Bladder microvascular endothelial cell (primary cell): ENCODE measurements around the gene ACER3. TPM values are rescaled to one million over a fixed set of nuclear protein-coding genes. Genes with fewer than 3 reads are reported as not detected.

Experiments used
- total RNA-seq: library from RNA; depleted of rRNA; stranded (reverse); fragments of >200 nt; gene quantifications from 2 replicates; pipeline ENCODE4 v1.2.3, GENCODE V29; 2014

The ACER3 gene
- 8.7 and 16.4 TPM in 2 replicates for total RNA-seq

DNA sequence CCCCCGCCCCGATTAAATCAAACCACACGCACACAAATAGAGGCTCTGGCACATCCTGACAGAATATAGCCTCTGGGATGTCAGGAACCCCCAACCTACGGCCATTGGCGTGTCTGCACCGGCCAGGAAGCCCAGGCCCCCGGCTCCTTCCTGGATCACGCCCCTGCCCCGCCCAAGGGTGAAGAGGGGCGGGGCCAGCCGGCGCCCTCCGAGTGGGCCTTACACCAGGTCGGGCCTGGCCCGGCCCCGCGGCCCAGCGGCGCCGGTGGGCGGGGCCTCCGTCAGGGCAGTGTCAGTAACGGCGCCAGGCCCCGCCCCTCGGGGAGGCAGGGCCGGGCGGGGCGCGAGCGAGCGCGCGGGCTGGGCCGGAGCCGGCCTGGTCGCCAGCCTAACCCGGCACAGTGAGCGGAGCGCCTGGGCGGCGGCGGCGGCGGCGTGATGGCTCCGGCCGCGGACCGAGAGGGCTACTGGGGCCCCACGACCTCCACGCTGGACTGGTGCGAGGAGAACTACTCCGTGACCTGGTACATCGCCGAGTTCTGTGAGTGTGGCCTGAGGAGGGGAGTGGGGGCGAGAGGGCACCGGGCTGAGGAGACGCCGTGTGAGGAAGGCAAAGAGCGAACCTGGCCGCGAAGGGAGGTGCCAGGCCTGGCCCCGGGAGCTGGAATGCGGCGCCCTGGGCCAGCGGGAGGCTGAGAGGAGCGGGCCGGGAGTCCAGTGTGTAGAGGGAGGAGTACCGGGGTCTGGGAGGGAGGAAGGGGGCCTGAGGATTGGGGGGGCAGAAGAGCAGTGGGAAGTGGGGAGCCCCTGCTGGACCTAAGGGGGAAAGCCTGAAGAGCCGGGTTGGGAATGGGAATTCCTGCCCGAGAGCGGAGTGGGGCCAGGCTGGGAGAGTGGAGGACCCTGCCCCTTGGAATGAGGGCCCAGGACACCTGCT is at the start of gene ACER3:
Gene ACER3, plus strand, starts transcription at position 380 of the 937 bp plus-strand sequence. Its CDS starts 59 bp downstream, at position 439.

DNA sequence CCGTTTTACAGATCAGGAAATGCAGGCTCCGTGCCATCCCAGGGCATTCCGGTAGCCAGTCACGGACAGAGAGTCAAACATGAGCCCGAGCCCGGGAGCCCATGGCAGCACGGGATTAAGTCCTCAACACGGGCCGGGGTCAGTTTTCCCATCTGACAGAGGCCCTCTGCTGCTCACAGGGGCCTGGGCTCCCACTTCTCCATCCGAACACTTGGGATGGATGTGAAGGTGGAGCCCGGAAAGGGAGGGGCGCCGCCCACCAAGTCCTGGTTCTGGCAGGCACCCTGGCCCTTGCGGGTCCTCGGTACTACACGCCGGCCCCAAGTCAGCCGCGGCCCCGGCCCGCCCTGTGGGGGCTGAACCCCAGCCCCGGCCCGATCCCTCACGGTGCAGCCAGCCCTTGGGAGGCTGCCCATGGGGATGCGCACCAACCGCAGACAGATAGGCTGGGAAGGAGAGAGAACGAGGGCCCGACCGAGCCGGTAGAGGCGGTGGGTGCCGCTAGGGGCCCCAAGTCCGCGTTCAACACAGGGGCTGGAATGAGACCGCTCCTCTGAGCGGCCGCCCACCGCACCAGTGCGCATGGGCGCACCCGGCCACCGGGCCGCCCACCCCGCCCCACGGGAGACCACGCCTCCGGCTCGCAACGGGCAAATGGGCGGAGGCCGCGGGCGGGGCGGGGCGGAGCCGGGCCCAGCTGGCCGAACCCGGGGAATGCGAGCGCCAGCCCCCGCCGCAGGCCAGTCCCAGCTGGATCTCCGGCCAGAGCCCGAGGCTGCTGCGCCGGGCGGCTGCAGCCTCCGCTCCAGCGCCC is 205.7 kb downstream of the ACER3 start, which contains the start of gene CAPN5:
Gene CAPN5, plus strand, starts transcription at position 743 of the 814 bp plus-strand sequence. CDS start 17,916 bp downstream, outside the sequence.

Other genes starting within 250 kb of the ACER3 start
- 79.8 and 88.4 TPM in 2 replicates for gene LRRC32, start 190.2 kb upstream of the ACER3 start, total RNA-seq
- gene TSKU, start 77.6 kb upstream of the ACER3 start, total RNA-seq: 3.9 and 5.9 TPM in 2 replicates
- not detected in 2 replicates for gene B3GNT6, start 173.5 kb downstream of the ACER3 start, total RNA-seq
- 1.5 and 6.4 TPM in 2 replicates for gene CAPN5, start 206.1 kb downstream of the ACER3 start, total RNA-seq
- gene OMP, start 241.9 kb downstream of the ACER3 start, total RNA-seq: 0.25 and 0.49 TPM in 2 replicates